H9 (cell line): ENCODE data around the gene WSCD2. TPM values are rescaled to one million over a fixed set of nuclear protein-coding genes. Genes with fewer than 3 reads are reported as not detected.

Experiments
- DNase-seq: peaks from one replicate; pipeline ENCODE4 v3.0.0-alpha.2; 2017
- H2AFZ ChIP-seq: one replicate; pipeline ENCODE4 v1.6.1; 2013; ENCODE audit warnings: mild to moderate bottlenecking, low read length, control low read depth, moderate library complexity
- H2AK5ac ChIP-seq: 2 replicates; pipeline ENCODE4 v1.6.1; 2013; ENCODE audit warnings: low read length, control low read depth, mixed read lengths; ENCODE audit not compliant: insufficient read length
- H2BK120ac ChIP-seq: one replicate; pipeline ENCODE4 v1.6.1; 2013; ENCODE audit warnings: low read depth, mild to moderate bottlenecking, low read length, control low read depth, inconsistent platforms; ENCODE audit not compliant: poor library complexity, severe bottlenecking
- H2BK12ac ChIP-seq: 2 replicates; pipeline ENCODE4 v1.6.1; 2013; ENCODE audit warnings: low read length, control low read depth, mixed read lengths, low read depth; ENCODE audit not compliant: insufficient read length
- H2BK15ac ChIP-seq: 2 replicates; pipeline ENCODE4 v1.6.1; 2013; ENCODE audit warnings: low read depth, low read length, control low read depth
- H2BK20ac ChIP-seq: one replicate; pipeline ENCODE4 v1.6.1; 2013; ENCODE audit warnings: low read depth, mild to moderate bottlenecking, low read length, control low read depth, inconsistent platforms; ENCODE audit not compliant: poor library complexity, severe bottlenecking
- H2BK5ac ChIP-seq: 2 replicates; pipeline ENCODE4 v1.6.1; 2013; ENCODE audit warnings: low read length, control low read depth, mixed read lengths; ENCODE audit not compliant: insufficient read length
- H3K14ac ChIP-seq: 2 replicates; pipeline ENCODE4 v1.6.1; 2013; ENCODE audit warnings: low read length, control low read depth; ENCODE audit not compliant: insufficient read depth
- H3K18ac ChIP-seq: 2 replicates; pipeline ENCODE4 v1.6.1; 2013; ENCODE audit warnings: low read depth, mild to moderate bottlenecking, mixed read lengths, low read length, control low read depth; ENCODE audit not compliant: insufficient read length
- H3K23ac ChIP-seq: 2 replicates; pipeline ENCODE4 v1.6.1; 2013; ENCODE audit warnings: low read length, control low read depth, mixed read lengths, low read depth; ENCODE audit not compliant: insufficient read length
- H3K23me2 ChIP-seq: 2 replicates; pipeline ENCODE4 v1.6.1; 2013; ENCODE audit warnings: low read depth, mild to moderate bottlenecking, mixed read lengths, low read length, control low read depth; ENCODE audit not compliant: insufficient read length, poor library complexity, severe bottlenecking
- H3K27ac ChIP-seq: 2 replicates; pipeline ENCODE4 v1.5.1; 2013; ENCODE audit warnings: low read length, control low read depth, mixed read lengths, low read depth; ENCODE audit not compliant: insufficient read length
- H3K27me3 ChIP-seq: 2 replicates; pipeline ENCODE4 v1.6.1; 2013; ENCODE audit warnings: low read length, control low read depth, inconsistent platforms; ENCODE audit not compliant: insufficient read depth
- H3K4ac ChIP-seq: 2 replicates; pipeline ENCODE4 v1.6.1; 2013; ENCODE audit warnings: low read depth, mild to moderate bottlenecking, control low read depth, inconsistent platforms, low read length, moderate library complexity
- H3K4me1 ChIP-seq: 2 replicates; pipeline ENCODE4 v1.6.1; 2013; ENCODE audit warnings: low read length, control low read depth, inconsistent platforms; ENCODE audit not compliant: insufficient read depth
- H3K4me2 ChIP-seq: 2 replicates; pipeline ENCODE4 v1.6.1; 2013; ENCODE audit warnings: low read length, control low read depth, mixed read lengths; ENCODE audit not compliant: insufficient read length, insufficient read depth
- H3K56ac ChIP-seq: 2 replicates; pipeline ENCODE4 v1.6.1; 2013; ENCODE audit warnings: low read depth, mild to moderate bottlenecking, mixed read lengths, low read length, control low read depth; ENCODE audit not compliant: insufficient read length
- H3K79me1 ChIP-seq: 2 replicates; pipeline ENCODE4 v1.6.1; 2013; ENCODE audit warnings: low read depth, mild to moderate bottlenecking, moderate library complexity, low read length, control low read depth, inconsistent platforms; ENCODE audit not compliant: insufficient read depth, poor library complexity, severe bottlenecking
- H3K79me2 ChIP-seq: 2 replicates; pipeline ENCODE4 v1.6.1; 2013; ENCODE audit warnings: low read length, control low read depth, inconsistent platforms; ENCODE audit not compliant: insufficient read depth
- H3K9ac ChIP-seq: 2 replicates; pipeline ENCODE4 v1.6.1; 2013; ENCODE audit warnings: low read length, control low read depth, mixed read lengths; ENCODE audit not compliant: insufficient read length; ENCODE audit errors: extremely low read depth
- H3K9me3 ChIP-seq: one replicate; pipeline ENCODE4 v1.6.1; 2013; ENCODE audit warnings: low read depth, low read length, inconsistent platforms; ENCODE audit not compliant: control insufficient read depth
- H3T11ph ChIP-seq: one replicate; pipeline ENCODE4 v1.6.1; 2013; ENCODE audit warnings: mild to moderate bottlenecking, low read length, control low read depth, inconsistent platforms
- H4K20me1 ChIP-seq: one replicate; pipeline ENCODE4 v1.6.1; 2013; ENCODE audit not compliant: control insufficient read depth, insufficient read length, insufficient read depth
- H4K5ac ChIP-seq: 2 replicates; pipeline ENCODE4 v1.6.1; 2013; ENCODE audit warnings: low read depth, mild to moderate bottlenecking, mixed read lengths, low read length, control low read depth; ENCODE audit not compliant: insufficient read length
- H4K8ac ChIP-seq: replicated peaks from 2 replicates; pipeline ENCODE4 v1.6.1; 2013; ENCODE audit warnings: low read length, control low read depth, mixed read lengths, low read depth; ENCODE audit not compliant: insufficient read length
- H4K91ac ChIP-seq: 2 replicates; pipeline ENCODE4 v1.6.1; 2013; ENCODE audit warnings: low read depth, mild to moderate bottlenecking, moderate library complexity, mixed read lengths, low read length, control low read depth; ENCODE audit not compliant: insufficient read length
- H3K27ac Mint-ChIP-seq, 3 experiments: 2 replicates in 2 of 3; 3 replicates in 1 of 3; pipeline ENCODE4 v1.8.0; 2020 to 2021; ENCODE audit warnings: mixed read lengths in 3 of 3, mild to moderate bottlenecking in 1 of 3, moderate library complexity in 1 of 3
- H3K27me3 Mint-ChIP-seq: 2 replicates; pipeline ENCODE4 v1.8.0; 2021; ENCODE audit warnings: low read depth, mild to moderate bottlenecking, moderate library complexity, mixed read lengths
- H3K36me3 Mint-ChIP-seq, 3 experiments: 2 replicates in 2 of 3; 3 replicates in 1 of 3; pipeline ENCODE4 v1.8.0; 2020 to 2021; ENCODE audit warnings: low read depth in 3 of 3, mixed read lengths in 3 of 3; ENCODE audit not compliant: insufficient read depth in 1 of 3
- H3K4me1 Mint-ChIP-seq, 2 experiments: 2 replicates each; pipeline ENCODE4 v1.8.0; 2020; ENCODE audit warnings: mixed read lengths in 2 of 2
- H3K4me3 Mint-ChIP-seq, 2 experiments: 2 replicates in 1 of 2; 3 replicates in 1 of 2; pipeline ENCODE4 v1.8.0; 2020 to 2021; ENCODE audit warnings: mild to moderate bottlenecking in 2 of 2, mixed read lengths in 2 of 2, moderate library complexity in 1 of 2
- H3K9me3 Mint-ChIP-seq, 2 experiments: 2 replicates in 1 of 2; 3 replicates in 1 of 2; pipeline ENCODE4 v1.8.0; 2020; ENCODE audit warnings: mild to moderate bottlenecking in 2 of 2, mixed read lengths in 2 of 2, moderate library complexity in 1 of 2
- CTCF ChIP-seq: fragments of 200-600 bp; sonication (generic); conservative IDR thresholded peaks from 3 replicates; pipeline ENCODE4 v1.8.0; 2021; ENCODE audit warnings: antibody characterized with exemption, mild to moderate bottlenecking
- WGBS: extraction: QIAGEN DNeasy Blood & Tissue Kit; methylation state at CpG from one replicate; pipeline ENCODE4 v1.1.7; 2013; ENCODE audit warnings: missing lambda C conversion rate, low lambda C conversion rate, mixed read lengths; ENCODE audit not compliant: insufficient read length; ENCODE audit errors: extremely low coverage; 5-methylcytosine and 5-hydroxymethylcytosine counted together
- total RNA-seq: library from RNA; stranded (reverse); gene quantifications from 2 replicates; pipeline ENCODE4 v1.2.1, GENCODE V29; 2021

WSCD2 gene
- total RNA-seq, 1 experiment from 2014 or later = 0.92 TPM

DNA sequence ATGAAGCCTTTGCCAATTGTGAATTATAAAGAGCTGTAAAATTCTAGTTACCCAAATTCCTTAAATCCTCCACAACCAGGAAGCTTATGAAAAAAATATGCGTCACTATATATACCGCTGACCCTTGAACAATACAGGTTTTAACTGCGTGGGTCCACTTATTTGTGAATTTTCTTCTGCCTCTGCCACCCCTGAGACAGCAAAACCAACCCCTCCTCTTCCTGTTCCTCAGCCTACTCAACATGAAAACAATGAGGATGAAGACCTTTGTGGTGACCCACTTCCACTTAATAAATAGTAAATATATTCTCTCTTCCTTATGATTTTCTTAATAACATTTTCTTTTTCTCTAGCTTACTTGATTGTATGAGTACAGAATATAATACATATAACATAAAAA is 167.9 kb downstream of the WSCD2 start:
- Histone ChIP-seq H2BK120ac (no peak overlapping the region), H3K9me3 (no peaks in the 10 kb centered on the region), H3K27me3 (no peaks in the 10 kb centered on the region), H2BK5ac (no peak overlapping the region), H3T11ph (no peak overlapping the region), H3K79me1 (no peaks in the 10 kb centered on the region), H3K23me2 (no peaks in the 10 kb centered on the region), H2BK20ac (no peak overlapping the region), H3K14ac (no peak overlapping the region), H3K18ac (no peak overlapping the region), H2AFZ (no peak overlapping the region), H4K5ac (no peak overlapping the region), H3K27ac (no peak overlapping the region), H3K23ac (no peak overlapping the region), H2BK15ac (no peak overlapping the region), H4K20me1 (no peaks in the 10 kb centered on the region), H3K4me2 (no peak overlapping the region), H3K4ac (no peak overlapping the region), H2AK5ac (no peak overlapping the region), H3K79me2 (no peaks in the 10 kb centered on the region), H3K9ac (no peak overlapping the region), H4K8ac (no peak overlapping the region), H3K56ac (no peak overlapping the region), H3K4me1 (no peaks in the 10 kb centered on the region), H2BK12ac (no peak overlapping the region), H4K91ac (no peak overlapping the region)
- DNase-seq = no peak
- Mint-ChIP-seq H3K27me3 (peaks cover 2% of the 10 kb centered on the region), H3K9me3 (peaks cover 3% of the 10 kb centered on the region in 2 experiments; a peak in 2 of 5 replicates), H3K36me3 (peaks cover 0 to 6% (median 2%) of the 10 kb centered on the region in 3 experiments; a peak in 2 of 7 replicates), H3K27ac (no peak overlapping the region), H3K4me1 (peaks cover 5 to 8% of the 10 kb centered on the region in 2 experiments; a peak in 3 of 4 replicates), H3K4me3 (no peak overlapping the region)
- WGBS = no CpG with 5 or more reads among the region's 3 CpGs
- TF ChIP-seq CTCF = no peak
